NB4 (cell line): ENCODE results near the gene PTPRD.

ENCODE experiments used
- DNase-seq: peaks from one replicate; pipeline ENCODE4 v3.0.0; 2010; ENCODE audit warnings: low read depth
- H3K4me3 ChIP-seq: one replicate; pipeline ENCODE4 v1.5.1; 2011; ENCODE audit warnings: mild to moderate bottlenecking, low read depth, low read length, moderate library complexity
- MYC ChIP-seq: IDR thresholded peaks from 2 replicates; pipeline ENCODE4 v1.6.1; 2011; ENCODE audit warnings: low read depth, low read length
- POLR2A ChIP-seq: IDR thresholded peaks from 2 replicates; pipeline ENCODE4 v1.6.1; 2011; ENCODE audit warnings: mild to moderate bottlenecking; ENCODE audit not compliant: insufficient read length; ENCODE audit errors: extremely low read depth
- TF ChIP-seq, protein P1 (sequence below): IDR thresholded peaks from 2 replicates; pipeline ENCODE4 v1.6.1; 2011; ENCODE audit warnings: low read depth, low read length
- TF ChIP-seq, protein P2 (sequence below): IDR thresholded peaks from one replicate; pipeline ENCODE4 v1.5.1; 2012; ENCODE audit warnings: low read depth, low read length

Gene PTPRD

DNA sequence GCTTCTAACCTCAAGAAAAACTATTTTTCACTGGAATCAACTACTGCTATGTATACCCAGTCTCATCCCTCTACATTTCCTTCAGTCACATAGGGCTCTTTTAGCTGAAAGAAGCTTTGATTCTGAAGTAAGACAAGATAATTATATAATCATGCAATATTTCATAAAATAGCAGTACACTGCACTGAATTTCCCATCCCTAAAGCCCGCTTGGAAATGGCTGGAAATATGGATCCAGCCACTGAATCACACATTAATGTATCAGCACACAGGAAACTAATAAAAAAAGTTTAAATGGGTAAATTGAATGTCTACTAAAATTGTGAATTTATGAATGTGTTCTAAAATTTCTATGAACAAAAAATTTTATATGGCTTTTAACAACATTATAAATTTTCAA, 808.7 kb downstream of the PTPRD start:
- TF ChIP-seq, protein P1, sequence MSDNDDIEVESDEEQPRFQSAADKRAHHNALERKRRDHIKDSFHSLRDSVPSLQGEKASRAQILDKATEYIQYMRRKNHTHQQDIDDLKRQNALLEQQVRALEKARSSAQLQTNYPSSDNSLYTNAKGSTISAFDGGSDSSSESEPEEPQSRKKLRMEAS: no peak
- no peak for TF ChIP-seq MYC
- TF ChIP-seq, protein P2, sequence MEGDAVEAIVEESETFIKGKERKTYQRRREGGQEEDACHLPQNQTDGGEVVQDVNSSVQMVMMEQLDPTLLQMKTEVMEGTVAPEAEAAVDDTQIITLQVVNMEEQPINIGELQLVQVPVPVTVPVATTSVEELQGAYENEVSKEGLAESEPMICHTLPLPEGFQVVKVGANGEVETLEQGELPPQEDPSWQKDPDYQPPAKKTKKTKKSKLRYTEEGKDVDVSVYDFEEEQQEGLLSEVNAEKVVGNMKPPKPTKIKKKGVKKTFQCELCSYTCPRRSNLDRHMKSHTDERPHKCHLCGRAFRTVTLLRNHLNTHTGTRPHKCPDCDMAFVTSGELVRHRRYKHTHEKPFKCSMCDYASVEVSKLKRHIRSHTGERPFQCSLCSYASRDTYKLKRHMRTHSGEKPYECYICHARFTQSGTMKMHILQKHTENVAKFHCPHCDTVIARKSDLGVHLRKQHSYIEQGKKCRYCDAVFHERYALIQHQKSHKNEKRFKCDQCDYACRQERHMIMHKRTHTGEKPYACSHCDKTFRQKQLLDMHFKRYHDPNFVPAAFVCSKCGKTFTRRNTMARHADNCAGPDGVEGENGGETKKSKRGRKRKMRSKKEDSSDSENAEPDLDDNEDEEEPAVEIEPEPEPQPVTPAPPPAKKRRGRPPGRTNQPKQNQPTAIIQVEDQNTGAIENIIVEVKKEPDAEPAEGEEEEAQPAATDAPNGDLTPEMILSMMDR: no peak
- TF ChIP-seq POLR2A: no peak
- no peak overlapping the region for H3K4me3 ChIP-seq

DNA sequence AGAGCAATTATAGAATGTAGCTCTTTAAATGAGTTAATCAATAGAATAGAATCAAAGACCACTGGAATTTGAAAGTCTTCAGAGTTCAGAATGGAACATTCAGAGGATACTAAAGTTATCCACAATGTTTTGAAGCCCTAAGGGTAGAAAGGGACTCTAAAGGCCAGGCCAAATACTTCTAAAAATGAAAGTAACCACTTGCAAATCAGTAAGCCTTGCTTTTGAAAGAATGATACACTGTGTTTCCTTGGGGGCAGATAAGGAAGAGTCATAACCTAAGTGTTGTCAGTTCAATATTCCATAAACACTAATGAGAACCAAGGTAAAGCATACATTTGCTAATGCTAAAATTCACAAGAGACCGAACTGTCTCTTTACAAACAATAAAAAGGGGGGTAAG, 813.5 kb downstream of the PTPRD start:
- DNase-seq: no peak
- no peak overlapping the region for H3K4me3 ChIP-seq
- TF ChIP-seq, protein P2: no peak
- TF ChIP-seq MYC (no peak), POLR2A (no peak)
- TF ChIP-seq, protein P1: no peak

More for the DNA sequence above, 808.7 kb downstream of the PTPRD start:
- DNase-seq: no peak

DNA sequence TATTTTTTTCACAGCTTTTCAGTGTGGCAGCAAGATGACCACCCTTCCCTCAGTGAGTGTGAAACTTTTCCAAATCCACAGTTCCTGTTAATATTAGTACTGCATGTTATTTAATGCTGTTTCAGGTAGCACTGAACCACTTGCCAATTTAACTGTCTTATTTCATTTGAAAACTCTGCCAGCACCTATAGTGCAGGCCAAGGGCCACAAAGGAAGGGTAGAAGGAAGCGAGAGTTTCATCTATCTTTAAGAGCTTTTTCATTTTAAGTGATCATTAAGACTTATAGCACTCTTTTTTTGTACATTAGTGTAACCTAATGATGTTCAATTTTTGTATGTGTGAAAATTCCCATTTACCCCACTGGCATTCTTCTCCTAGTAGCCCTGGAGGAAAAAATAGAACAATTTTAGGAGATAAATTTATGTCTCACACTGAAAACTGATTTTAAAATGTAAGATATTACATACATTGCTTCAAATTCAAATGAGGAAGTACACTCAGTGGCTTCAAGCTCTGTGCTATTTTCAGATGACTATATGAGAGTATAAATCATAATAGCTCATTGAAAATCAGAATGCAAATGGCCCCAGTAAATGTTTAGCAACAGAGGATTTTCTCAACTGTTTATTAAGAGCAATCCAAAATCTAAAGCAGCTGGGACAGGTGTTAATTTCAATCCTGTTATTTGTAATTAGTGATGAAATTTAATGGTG, 820.5 kb downstream of the PTPRD start:
- H3K4me3 ChIP-seq: no peak overlapping the region
- DNase-seq: no peak
- no peak for TF ChIP-seq POLR2A
- TF ChIP-seq, protein P1: no peak
- TF ChIP-seq MYC: no peak
- TF ChIP-seq, protein P2: no peak

DNA sequence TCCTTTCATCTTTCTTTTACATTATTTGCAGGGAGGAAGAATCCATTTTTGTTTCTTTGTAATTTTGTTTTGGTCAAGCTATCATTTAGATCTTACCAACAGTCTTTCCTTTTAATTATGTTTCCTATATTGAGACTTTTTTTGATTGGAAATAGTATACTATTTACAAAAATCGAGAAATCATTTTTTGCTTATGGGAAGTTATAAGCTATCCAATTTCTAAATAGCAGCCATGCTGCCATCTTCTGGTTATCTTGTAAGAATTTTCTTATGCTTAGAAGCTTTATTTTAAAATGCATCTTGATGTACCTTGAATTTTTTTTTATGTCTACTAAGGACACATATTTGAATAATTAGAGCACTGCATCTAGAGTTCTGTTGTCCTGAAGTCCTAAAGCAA, 821.2 kb downstream of the PTPRD start:
- DNase-seq: peak; percentile 47
- TF ChIP-seq, protein P2: no peak
- TF ChIP-seq, protein P1: no peak
- TF ChIP-seq MYC (no peak), POLR2A (no peak)
- no peak overlapping the region for H3K4me3 ChIP-seq

DNA sequence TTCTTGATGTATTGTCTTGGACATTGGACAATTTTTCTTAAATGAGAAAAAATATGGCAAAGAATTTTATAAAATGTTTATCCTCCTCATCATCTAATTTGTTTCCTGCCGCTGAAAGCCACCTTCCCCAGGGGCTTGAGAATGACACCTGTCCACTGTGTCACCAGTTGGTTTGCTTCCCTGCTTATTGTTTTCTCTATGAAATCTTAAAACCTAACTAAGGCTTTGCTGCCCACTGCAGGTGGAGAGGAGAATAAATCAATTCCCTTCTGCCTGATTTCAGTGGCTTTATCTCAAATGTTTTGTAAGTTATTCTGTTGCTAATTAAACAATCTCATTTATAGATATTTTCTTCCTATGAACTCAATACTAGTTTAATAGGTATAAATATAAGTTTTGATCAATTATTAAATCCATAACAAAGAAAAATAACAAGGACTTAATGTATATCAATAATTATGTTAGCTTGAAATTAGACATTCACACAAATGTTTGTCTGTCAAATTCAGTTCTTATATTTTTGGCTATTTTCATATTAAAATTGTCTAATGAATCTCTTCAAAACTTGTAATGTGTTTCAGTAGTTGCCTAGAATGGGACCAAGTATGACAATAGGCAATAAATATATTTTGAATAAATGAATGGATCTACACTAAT, 822.5 kb downstream of the PTPRD start:
- H3K4me3 ChIP-seq: no peak overlapping the region
- TF ChIP-seq, protein P2: peak; percentile 84
- no peak for TF ChIP-seq MYC
- peak; percentile 63 for DNase-seq
